ENCODE measurements around the gene VWC2L.

Gene VWC2L

GRCh38 chr2:214471382-214471781 is 60.5 kb downstream of the VWC2L start:
- no peak for DNase-seq

DNA sequence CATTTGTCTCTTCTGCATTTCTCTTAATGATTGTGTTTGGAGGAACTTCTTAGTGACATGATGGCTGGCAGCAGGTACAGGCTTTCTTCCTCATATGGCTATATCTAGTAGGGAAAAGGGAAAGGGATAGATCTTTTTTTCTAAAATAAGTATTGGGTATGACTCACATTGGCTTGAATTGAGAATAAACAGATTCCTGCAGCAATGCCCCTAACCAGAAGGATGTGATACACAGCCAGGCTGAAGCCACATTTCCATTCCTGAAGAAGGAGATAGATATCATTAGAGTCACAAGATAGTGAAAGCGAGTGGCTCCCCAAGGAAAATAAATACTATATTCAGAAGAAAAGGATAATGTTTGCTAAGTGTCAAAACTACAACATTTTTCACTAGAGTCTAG is 61.1 kb downstream of the VWC2L start:
- no peak for DNase-seq

DNA sequence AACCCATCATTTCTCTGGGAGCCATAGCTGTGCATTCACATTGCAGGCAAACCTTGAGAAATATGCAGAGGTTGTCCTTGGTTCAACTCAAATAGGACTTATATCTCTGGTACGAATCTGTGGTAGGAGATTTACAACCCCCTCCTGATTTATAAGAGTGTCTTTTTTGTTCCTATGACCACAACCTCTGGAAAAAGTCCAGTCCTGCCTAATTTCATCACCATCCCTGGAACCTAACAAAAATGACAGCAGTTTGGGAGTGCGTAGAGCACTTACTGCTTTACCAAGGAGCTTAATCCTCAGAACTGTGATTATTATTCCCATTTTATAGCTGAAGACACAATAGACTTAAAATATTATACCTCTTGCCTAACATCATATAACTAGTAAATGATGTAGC is 66.5 kb downstream of the VWC2L start:
- DNase-seq = no peak

- DNase-seq = no peak
Observed at GRCh38 chr2:214481204-214481603, 70.3 kb downstream of the VWC2L start.

- no peak for DNase-seq
Observed at GRCh38 chr2:214482728-214483127, 71.9 kb downstream of the VWC2L start.

DNA sequence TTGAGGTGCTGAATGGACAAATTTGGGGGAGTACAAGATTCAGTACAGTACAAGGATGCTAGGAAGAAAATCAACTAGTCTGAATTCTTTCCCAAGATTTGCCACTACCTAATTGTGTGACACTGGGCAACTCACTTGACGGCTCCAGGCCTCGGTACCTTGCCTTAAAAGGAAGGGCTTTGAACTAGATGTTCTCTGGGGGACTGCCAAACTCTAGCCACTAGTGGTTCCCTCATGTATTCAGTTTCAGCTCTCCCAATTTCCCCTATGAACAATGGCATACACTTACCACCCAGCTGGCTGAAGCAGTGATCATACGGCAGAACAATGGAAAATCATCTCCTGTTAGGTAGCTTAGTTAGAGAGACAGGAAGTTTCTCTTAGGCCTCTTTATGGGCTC is 73.4 kb downstream of the VWC2L start:
- DNase-seq = no peak

DNA sequence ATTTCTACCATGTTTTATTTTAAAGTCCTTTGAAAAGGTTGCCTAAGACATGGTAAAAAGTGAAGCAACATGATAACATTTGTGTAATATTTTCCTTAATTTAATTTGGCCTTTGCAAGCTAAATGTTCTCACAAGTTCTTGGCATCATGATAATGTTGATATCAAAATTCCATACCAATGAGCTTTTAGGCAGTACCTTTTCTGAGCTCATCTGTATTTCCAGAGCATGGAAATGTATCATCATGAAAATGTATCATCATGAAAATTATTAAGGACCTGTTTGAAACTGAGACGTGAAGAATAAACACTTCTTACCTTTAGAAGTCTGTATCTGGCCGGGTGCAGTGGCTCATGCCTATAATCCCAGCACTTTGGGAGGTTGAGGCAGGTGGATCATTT is 73.8 kb downstream of the VWC2L start:
- DNase-seq = no peak

DNA sequence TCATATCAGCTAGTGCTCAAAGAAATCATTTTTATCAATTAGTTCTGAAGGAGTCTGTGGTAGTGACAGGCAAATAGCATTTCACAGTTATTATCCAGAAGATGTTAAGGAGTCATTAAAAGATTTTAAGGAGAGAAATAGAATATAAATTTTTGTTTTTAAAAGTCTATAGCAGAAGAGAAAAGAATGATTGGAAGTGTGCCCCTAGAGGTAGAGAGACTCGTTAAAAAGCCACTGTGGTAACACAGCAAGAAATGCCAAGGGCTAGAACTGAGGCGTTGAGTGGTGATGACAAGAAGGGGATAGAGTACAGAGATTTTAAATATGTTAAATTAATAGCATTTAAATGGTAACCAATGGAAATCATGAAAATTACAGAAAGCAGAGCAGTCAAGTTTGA is 78.3 kb downstream of the VWC2L start:
- DNase-seq = no peak

- DNase-seq = no peak
Observed at GRCh38 chr2:214489702-214490101, 78.8 kb downstream of the VWC2L start.

DNA sequence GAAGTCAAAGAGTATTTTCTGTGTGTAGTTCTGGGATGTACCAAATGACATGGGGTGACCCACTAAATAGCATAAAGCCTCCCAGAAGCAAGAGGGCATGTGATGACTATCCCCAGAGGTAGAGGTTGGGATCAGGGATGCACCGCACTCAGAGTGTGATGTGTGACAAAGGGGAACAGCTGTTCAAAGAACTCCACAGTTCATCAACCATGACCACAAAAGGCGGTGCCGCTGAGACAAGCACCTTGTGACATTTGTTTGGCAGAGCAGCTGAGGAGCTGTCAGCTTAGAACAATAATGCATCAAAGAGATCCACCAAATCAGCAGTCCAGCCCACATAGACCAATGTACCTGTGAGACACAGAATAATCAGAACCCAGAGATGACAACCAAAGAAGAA is 81.3 kb downstream of the VWC2L start:
- DNase-seq = no peak

GRCh38 chr2:214492608-214493007 is 81.8 kb downstream of the VWC2L start:
- no peak for DNase-seq

DNA sequence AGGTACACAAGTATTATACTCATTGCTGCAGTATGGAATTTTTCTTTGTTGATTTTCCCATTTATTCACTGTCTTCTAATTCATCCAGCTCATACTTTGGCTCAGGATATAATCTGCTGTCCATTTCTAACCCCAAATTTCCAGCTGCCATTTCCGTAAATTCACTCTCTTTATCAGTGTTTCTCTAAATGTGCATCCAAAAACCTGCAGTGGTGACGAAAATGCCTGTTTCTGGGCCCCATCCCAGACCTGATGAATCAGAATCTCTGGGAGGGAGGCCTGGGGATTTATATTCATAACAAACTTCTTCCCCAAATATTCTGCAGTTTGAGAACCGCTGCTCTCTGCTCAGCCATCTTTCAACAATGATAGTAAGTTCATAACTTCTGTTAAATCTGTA is 86.6 kb downstream of the VWC2L start:
- no peak for DNase-seq

DNA sequence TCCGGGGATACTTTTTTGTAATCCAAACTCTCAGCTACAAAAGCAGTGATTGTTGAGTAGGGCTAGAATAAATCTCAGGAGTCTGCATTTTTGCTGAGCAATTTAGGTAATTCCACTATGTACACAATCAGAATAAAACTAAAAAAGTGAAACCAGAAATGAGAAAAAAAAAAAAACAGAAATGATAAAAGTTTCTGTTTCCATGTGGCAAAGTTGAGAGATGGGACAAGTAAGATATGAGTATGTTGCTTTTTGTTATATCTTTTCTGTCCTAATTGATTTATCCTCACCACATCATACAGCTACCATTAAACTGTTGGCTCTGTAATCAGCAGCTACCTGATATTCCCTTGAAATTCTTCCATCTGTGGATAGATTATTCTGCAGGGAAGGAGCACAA is 92.7 kb downstream of the VWC2L start:
- no peak for DNase-seq

GRCh38 chr2:214504599-214505376 is 93.9 kb downstream of the VWC2L start:
- no peak for DNase-seq

DNA sequence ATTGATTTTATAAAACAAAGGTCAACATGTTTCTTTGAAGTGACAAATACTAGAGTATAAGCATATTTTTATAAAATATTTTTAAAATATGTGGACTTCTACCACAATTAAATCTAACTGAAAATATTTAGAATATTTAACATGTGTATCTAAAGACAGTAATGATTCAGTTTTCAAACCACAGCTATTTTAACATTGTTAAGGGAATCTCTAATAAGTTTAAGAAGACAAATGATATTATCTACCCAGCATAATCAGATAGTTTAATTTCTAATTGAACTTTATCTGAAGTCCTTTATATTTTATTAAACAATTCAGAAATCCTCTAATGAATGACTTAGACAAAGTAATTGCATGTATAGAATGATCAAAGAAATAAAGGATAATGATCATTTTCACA is 96.2 kb downstream of the VWC2L start:
- DNase-seq = no peak

DNA sequence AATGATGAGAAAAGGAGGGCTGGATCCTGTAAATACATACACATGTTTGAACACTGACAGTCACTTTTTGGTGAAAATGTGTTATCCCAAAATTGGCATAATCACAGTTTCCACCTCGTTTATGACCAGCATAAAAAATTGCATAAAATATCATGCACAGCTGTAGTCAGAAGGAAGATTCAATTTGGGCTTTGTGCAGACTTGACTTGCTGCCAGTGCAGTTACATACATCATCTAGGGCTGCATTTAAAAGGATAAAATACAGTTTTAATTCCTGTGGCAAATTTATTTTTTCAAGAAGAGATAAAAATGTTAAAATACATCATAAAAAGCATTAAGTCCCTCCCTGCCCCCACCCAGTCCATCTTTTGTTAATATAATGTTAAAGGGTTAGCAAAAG is 103.8 kb downstream of the VWC2L start:
- no peak for DNase-seq

- DNase-seq = no peak
Observed at GRCh38 chr2:214515111-214515510, 104.3 kb downstream of the VWC2L start.

- no peak for DNase-seq
Observed at GRCh38 chr2:214519258-214519818, 108.5 kb downstream of the VWC2L start.

GRCh38 chr2:214529021-214529420 is 118.2 kb downstream of the VWC2L start:
- no peak for DNase-seq

DNA sequence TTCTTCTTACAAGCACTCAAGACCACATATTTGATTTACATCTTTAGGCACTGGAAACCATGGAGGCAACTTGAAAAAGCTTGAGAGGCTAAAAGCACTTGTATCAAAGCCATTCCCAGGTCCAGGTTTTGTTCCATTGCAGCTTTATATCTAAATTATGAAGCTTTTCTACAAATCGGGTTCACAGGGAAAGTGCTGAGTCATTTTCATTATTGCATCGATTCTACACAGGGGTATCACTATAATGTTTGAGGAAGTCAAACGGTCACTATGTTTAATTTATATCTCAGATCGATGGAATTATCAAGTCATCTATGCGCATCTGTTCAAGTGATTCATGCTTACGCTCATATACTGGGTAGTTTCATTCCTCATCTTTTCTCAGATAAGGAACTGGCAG is 118.7 kb downstream of the VWC2L start:
- DNase-seq = no peak

DNA sequence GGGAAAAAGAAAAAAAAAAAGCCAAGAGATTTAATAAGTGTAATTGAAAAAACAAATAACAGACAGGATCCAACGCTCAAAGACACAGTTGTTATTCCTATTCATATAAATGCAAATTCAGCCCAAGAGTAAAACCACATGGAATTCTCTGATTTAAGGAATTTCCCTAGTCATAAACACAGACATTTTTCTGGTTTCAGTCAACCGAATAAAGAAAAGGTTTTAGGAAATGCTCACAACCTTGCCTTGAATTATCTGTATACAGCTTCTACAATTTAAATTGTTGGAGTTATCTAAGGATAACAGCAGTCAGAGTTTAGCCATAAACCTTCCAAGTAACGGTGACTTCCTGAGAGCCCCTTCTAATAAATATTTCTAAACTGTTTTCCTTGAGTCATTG is 122.7 kb downstream of the VWC2L start:
- DNase-seq = peak; percentile 38

DNA sequence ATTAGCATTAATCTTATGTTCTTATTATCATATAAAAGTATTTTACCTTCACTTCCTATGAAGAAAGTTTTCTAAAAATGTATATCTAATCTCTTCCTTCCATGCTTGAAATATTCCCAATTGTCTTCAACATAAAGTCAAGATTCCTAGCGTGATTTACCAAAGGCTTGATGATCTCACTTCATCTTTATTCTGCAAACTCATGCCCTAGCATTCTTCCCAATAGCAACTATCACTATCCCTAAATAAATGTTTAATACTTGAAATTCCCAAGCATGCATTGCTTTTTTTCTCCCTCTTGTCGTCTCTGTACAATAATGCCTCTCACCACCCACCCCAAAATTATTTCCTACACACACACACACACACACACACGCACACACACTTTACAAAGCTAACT is 125.8 kb downstream of the VWC2L start:
- no peak for DNase-seq

DNA sequence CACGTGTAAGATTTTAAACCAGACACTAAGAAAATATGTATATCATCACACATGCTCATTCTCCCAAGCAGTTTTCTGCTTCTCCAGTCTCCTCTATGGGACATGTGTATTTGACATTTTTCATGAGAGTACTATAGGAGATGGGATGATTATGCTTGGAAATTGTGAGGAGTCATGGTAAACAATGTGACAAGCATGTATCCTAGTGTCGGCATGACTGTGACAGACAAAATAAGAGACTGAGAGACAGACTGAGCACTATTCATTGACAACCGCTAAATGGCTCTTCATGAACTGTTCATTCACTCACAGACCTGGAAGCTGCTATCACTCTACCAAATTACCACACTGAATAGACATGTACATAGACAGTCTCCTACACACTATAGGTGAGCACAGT is 127.1 kb downstream of the VWC2L start:
- DNase-seq = no peak

DNA sequence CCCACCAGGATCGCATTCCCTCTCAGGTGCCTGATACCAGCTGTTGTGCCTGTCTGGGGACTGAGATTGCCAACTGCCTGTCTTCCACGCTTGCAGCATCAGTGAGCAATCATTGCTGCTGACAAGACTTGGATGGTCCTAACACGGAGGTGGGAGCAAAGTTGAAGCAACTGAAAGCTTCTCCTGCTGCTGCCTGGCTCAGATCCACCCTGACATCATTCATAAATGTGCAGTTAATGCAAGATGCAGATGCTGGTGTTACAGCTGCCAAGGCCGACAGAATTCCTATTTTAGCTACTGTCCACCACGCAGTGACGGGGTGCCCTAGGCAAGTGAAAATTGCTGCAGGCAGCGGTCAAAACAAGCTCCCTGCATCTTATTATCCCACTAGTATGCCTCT is 131.4 kb downstream of the VWC2L start:
- no peak for DNase-seq

DNA sequence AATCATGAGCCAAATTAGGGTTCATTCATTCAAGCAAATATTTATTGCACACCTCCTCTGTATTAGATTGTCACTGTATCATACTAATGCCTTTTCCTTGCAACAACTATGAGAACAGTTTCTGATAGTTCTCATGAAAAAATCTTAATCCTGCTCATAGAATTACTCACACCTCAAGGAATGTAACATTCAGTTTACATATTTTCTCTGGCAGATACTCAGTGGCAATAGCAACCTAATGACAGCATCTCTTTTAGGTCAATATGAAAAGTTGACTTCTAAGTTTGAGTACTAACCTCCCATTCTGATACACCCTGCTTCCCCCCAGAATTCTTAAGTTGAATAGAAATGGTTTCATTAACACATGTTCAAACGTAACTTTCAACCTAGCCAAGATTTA is 132.0 kb downstream of the VWC2L start:
- no peak for DNase-seq

All from NCI-H1048 (cell line).